Fibroblast of lung (primary cell): Measurements from ENCODE around the gene DCTN4.

Experiments
- CTCF ChIP-seq, 2 donors: IDR thresholded peaks in 1 of 2; conservative IDR thresholded peaks in 1 of 2; 1 replicate in 1 of 2; 2 replicates in 1 of 2; pipeline ENCODE4 v1.5.1; 2011 to 2012; ENCODE audit warnings: low read length in 2 of 2, control low read depth in 1 of 2, inconsistent platforms in 1 of 2, low read depth in 1 of 2, mild to moderate bottlenecking in 1 of 2
- EZH2 ChIP-seq: IDR thresholded peaks from 2 replicates; pipeline ENCODE4 v1.5.1; 2012; ENCODE audit warnings: low read length, control low read depth, mild to moderate bottlenecking; ENCODE audit errors: missing control alignments

GRCh38 chr5:150764530-150764929 is 5.7 kb upstream of the DCTN4 start:
- TF ChIP-seq CTCF (conservative IDR thresholded peaks at IDR 0.05 in 1 of 2, IDR thresholded peaks at IDR 0.05 in 1 of 2; ENCODE audit: low read depth in 1 of 2, low read length in 2 of 2), result no peak
- TF ChIP-seq EZH2, result no peak
